Esophagus muscularis mucosa (tissue), 4 donors: ENCODE data around the gene NUDT16L1.

ENCODE experiments used
- EP300 ChIP-seq: sonication (generic); formaldehyde crosslinking; IDR thresholded peaks from one replicate; pipeline ENCODE4 v1.6.1; 2017; ENCODE audit warnings: antibody characterized with exemption
- POLR2A ChIP-seq: fragments of 450-650 bp; IDR thresholded peaks from one replicate; pipeline ENCODE4 v1.6.1; 2017; ENCODE audit warnings: antibody characterized with exemption, moderate library complexity, mild to moderate bottlenecking, low read depth
- POLR2AphosphoS5 ChIP-seq, 2 donors: sonication (generic); formaldehyde crosslinking; IDR thresholded peaks; one replicate each; pipeline ENCODE4 v1.6.1; 2017; ENCODE audit warnings: antibody characterized with exemption in 2 of 2
- TF ChIP-seq, protein P1 (sequence below), 3 experiments: fragments of 200-600 bp in 2 of 3; fragments of 450-650 bp in 1 of 3; sonication (generic) in 2 of 3; IDR thresholded peaks; one replicate each; pipeline ENCODE4 v1.5.1; 2017 to 2019; ENCODE audit warnings: antibody characterized with exemption in 3 of 3, mild to moderate bottlenecking in 2 of 3, moderate library complexity in 1 of 3

DNA sequence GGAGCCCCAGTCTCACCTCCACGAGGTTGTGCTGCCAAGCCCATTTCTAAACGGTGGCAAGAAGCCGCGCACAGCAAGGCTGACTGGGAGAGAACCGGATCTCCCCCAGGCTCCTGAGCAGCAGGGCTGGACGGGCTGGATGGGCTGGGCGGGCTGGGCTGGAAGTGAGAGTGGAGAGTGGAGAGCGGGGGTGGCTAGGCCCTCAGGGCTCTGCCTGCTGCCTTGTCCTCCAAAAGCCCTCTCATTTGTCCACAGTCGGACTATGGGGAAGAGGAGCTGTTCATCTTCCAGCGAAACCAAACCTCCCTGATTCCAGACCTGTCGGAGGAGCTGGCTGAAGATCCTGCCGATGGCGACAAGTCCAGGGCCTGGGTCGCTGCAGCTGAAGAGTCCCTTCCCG, 44.2 kb downstream of the NUDT16L1 start:
- TF ChIP-seq, protein P1, sequence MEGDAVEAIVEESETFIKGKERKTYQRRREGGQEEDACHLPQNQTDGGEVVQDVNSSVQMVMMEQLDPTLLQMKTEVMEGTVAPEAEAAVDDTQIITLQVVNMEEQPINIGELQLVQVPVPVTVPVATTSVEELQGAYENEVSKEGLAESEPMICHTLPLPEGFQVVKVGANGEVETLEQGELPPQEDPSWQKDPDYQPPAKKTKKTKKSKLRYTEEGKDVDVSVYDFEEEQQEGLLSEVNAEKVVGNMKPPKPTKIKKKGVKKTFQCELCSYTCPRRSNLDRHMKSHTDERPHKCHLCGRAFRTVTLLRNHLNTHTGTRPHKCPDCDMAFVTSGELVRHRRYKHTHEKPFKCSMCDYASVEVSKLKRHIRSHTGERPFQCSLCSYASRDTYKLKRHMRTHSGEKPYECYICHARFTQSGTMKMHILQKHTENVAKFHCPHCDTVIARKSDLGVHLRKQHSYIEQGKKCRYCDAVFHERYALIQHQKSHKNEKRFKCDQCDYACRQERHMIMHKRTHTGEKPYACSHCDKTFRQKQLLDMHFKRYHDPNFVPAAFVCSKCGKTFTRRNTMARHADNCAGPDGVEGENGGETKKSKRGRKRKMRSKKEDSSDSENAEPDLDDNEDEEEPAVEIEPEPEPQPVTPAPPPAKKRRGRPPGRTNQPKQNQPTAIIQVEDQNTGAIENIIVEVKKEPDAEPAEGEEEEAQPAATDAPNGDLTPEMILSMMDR (IDR thresholded peaks at IDR 0.05) = no peak
- TF ChIP-seq POLR2A (no peak), POLR2AphosphoS5 (IDR thresholded peaks at IDR 0.05) (no peak), EP300 (no peak)
